Stimulated activated CD8-positive, alpha-beta memory T cell treated with anti-CD3 and anti-CD28 coated beads, Interleukin-12 subunit alpha, Interleukin-12 subunit beta, amount 100 ng/mL, for 24 hours (primary cell): ENCODE measurements around the gene RAB37.

Experiments used
- DNase-seq: peaks from one replicate; pipeline ENCODE4 v3.0.0-alpha.2; 2020; ENCODE audit errors: extremely low read depth

The RAB37 gene

DNA sequence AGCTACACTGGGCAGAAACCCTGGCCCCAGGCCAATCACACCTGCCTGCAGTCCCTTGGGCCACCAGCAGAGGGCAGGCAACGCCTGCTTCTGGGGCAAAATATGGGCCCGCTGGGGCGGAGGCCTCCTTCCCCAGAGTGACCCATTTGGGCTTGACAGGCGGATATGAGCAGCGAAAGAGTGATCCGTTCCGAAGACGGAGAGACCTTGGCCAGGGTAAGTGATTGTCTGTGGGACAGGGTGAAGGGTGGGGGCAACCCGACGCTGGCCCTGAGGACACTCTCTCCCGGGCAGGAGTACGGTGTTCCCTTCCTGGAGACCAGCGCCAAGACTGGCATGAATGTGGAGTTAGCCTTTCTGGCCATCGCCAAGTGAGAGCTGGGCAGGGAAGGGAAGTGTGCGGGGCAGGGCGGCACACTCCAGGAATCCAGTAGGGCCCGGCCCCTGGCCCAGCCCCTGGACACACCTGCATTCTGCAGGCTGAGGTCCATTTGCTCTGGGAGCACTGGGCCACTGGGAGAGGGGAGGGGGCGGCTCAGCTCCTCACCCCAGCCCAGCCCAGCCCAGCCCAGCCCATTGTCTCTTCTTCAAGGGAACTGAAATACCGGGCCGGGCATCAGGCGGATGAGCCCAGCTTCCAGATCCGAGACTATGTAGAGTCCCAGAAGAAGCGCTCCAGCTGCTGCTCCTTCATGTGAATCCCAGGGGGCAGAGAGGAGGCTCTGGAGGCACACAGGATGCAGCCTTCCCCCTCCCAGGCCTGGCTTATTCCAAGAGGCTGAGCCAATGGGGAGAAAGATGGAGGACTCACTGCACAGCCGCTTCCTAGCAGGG, 7.9 kb downstream of the RAB37 start:
- DNase-seq, result no peak

GRCh38 chr17:74745548-74746177, 8.6 kb downstream of the RAB37 start:
- no peak for DNase-seq

DNA sequence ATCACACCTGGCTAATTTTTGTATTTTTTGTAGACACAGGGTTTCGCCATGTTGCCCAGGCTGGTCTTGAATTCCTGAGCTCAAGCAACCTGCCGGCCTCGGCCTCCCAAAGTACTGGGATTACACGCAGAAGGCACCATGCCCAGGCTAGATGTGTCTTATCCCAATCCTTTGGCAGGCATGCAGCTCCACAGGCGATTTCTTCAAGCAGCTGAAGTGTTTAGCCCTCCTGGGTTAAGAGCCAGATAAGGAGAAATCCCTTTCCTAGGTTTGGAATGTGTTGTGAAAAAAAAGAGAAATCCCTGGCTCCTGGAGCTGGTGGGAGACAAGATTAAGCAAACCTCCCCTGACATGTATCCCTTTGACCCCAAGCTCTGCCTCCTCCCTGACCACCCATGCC, 9.3 kb downstream of the RAB37 start:
- no peak for DNase-seq

GRCh38 chr17:74746922-74747321, 9.9 kb downstream of the RAB37 start:
- DNase-seq, result no peak

DNA sequence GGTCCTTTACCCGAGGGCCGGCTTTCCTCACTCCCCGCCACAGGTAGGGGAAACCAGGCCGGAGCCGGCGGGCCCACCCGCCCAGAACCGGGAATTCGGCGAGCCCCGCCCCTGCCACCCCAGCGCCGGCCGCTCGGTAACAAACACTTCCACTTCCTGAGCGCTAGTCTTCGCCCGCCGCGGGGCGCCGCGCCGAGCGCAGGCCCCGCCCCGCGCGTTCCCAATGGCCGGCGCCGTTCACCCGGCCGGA, 11.1 kb downstream of the RAB37 start:
- no peak for DNase-seq

- peak; percentile 90 for DNase-seq
These were observed 11.6 kb downstream of the RAB37 start, which contains the start of gene NHERF1 for GRCh38 chr17:74748529-74749278. Gene NHERF1, plus strand, starts transcription at chr17:74748628. Its CDS starts 219 bp downstream, at chr17:74748847.

- DNase-seq, result no peak
These were observed 12.4 kb downstream of the RAB37 start for GRCh38 chr17:74749279-74750038.

- DNase-seq, result no peak
These were observed 12.9 kb downstream of the RAB37 start for GRCh38 chr17:74750039-74750326.

DNA sequence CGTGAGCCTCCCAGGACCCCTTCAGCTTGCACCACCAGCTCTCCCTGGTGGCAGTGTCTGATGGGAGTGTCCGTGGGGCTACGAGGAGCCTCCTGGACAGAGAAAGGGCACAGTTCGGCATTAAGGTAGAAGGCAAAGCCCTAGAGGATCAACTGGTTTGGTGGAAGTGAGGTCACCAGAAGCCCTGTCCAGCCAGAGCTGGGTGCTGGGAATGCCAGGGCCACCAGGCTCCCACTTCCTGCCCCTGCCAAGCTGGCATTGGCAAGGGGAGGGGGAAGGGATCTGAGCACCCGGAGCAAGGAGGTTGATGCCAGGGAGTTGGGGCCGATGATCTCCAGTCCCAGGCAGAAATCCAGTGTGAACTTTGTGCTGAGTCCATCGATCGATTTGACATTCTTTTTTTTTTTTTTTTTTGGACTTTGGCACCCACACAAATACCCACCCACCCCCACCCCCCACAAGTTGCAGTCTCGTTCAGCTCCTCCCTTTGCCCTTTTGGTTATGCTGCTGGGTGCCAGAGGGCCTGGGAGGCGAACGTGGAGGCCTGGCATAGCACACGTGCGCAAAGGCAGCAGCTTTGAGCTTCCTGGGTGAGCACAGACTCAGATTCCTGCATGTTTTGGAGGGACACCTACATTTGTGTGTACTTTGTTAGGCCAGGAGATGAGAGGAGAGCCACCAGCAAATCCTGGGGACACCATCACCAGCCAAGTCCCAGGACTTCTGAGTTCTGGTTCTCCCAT, 13.4 kb downstream of the RAB37 start:
- DNase-seq, result no peak

DNA sequence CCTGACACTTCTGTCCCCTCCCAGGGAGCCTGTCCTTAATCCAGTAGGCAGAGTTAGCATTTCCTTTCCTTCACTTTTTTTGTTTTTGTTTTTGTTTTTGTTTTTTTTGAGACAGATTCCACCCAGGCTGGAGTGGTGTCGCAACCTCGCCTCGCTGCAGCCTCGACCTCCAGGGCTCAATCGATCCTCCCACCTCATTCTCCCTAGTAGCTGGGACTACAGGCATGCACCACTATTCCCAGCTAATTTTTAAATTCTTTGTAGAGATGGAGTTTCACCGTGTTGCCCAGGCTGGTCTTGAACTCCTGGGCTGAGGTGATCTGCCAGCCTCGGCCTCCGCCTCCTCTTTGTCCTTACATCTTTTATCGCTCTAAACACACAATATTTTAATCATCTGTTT, 15.4 kb downstream of the RAB37 start:
- DNase-seq, result no peak

- no peak for DNase-seq
These were observed 15.9 kb downstream of the RAB37 start for GRCh38 chr17:74752822-74753401.

DNA sequence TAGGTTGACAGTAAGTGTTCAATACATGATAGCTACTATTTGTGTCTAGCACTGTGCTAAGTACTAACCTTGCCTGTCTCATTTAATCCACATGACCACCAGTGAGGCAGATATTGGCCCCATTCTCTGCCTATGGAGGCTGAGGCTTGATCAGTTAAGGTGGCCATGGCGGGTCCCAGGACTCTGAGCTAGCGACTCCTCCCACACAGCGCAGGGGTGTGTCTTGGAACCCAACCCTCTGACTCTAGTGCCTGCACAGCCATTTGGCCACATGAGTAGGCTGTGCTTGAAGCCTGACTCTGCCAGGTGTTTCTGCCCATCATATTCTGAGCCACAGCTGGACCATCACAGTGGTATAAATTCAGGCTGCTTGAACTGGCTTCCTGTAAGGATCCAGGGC, 17.8 kb downstream of the RAB37 start:
- no peak for DNase-seq

- DNase-seq, result no peak
These were observed 18.5 kb downstream of the RAB37 start for GRCh38 chr17:74755533-74755932.

DNA sequence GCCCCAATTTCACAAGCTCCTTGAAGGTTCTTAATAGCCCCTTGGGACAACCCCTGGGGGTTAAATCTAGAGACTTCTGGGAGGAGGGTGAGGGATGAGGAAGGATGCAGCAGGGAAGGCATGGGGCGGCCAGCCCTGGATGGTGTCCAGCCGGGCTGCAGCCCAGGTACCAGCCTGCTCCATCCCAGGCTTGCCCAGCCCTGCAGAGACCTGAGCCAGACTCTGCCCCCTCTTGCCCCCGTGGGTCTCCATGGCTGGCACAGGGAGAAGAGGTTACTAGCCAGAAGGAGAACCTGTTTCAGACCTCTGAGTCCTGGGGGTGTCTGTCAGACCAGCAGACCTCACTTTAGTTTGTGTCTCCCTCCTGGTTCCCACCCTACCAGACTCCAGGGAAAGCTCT, 19.8 kb downstream of the RAB37 start:
- no peak for DNase-seq

GRCh38 chr17:74757502-74757901, 20.4 kb downstream of the RAB37 start:
- no peak for DNase-seq

DNA sequence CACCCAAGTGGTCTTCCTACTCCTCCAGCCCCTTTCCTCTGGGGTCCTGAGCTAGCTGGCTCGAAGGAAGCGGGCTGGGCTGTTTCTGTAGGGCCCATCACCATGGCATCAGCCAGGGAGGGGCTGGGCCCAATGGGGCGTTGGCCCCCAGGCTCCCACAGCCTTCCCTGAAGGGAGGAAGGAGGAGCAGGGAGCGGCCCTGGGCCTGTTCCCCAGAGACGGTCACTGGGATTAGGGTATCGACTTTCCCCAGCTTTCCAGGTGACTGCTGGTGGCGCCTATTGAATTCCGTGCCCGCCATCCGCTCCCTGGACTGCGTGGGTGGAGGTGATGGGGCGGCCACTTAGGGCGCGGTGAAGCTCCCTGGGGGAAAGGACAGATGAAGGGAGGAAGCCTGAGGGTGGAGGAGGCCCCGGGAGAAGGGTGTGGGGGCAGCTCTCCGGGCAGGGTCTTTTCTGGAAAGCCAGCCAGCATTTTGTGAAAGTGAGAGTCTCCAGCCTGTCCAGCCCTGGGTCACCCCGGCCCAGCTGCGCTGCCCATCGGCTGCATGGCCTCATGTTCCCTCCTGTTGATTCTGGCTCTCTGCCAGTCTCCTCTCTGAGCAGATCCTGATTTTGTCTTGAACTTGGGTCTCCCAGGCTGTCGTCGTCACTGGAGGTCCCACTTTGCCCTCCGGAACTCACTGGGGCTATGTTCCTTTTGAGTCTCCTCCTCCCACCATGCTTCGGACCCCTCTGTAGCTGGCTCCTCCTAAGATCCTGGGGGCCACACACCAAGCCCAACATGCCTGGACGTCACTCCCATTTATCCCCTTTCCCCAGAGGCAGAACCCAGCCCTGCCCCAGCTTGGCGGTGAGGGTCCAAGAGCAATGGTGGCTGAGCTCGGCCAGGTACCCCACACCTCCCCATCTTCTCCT, 21.1 kb downstream of the RAB37 start:
- DNase-seq, result no peak

- DNase-seq, result no peak
These were observed 21.8 kb downstream of the RAB37 start for GRCh38 chr17:74758848-74759168.

DNA sequence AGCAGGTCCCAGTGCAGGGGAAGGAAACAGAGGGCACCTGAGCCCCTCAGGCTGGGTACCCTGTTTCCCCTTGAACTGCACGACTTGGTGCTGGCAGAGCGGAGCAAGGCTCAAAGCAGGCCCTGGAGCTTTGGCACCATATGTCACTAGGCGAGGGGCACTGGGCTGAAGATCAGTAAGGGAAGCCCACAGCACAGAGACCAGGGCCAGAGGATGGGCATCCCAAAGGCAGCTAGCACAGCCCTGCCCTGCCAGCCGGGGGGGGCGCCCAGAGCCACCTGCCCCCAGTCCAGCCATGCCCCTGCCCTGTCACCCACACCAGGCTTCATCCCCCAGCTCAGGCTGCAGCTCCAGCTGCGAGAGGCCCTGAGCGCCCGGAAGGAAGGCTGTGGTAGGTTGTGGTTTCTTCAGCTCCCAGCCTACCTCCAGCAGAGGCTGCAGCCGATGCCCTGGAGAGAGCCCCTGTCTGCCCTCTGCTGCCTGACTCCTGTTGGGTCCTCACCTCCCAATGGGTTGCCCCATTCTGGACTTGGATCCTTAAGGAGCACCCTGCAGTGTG, 22.3 kb downstream of the RAB37 start:
- DNase-seq, result no peak

DNA sequence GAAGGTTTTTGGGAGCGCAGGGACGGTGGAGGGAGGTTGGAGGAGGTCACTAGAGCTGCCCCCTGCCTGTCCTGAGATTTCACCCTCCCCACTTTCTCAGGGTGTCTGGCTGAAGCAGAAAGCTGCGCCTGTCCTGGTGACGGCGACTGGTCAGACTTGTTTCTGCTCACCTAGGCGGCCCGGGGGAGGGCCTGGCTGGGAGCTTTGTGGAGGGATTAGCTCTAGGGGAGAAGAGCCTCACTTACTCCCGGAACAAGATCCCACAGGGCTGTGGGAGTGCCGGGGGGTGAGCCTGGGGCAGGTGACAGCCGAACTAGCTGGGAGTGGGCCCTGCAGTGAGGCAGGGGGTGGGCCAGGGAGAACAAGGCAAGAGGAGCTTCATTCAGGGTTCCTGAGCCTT, 22.9 kb downstream of the RAB37 start:
- no peak for DNase-seq
